KOPT-K1 (cell line): Measurements from ENCODE around the gene SH3PXD2A.

ENCODE experiments used
- H3K27ac ChIP-seq: fragments of 200-600 bp; sonication (generic); 2 replicates; pipeline ENCODE4 v1.5.1; 2016; ENCODE audit warnings: antibody characterized with exemption, mild to moderate bottlenecking, low read depth, low read length; ENCODE audit not compliant: poor library complexity, severe bottlenecking
- H3K36me3 ChIP-seq: fragments of 200-600 bp; sonication (generic); 2 replicates; pipeline ENCODE4 v1.5.1; 2017; ENCODE audit warnings: antibody characterized with exemption, mild to moderate bottlenecking, low read length, moderate library complexity; ENCODE audit not compliant: insufficient read depth
- H3K9me3 ChIP-seq: fragments of 200-600 bp; sonication (generic); 2 replicates; pipeline ENCODE4 v1.5.1; 2017; ENCODE audit warnings: antibody characterized with exemption, low read length, mild to moderate bottlenecking; ENCODE audit not compliant: insufficient read depth, poor library complexity, severe bottlenecking

Gene SH3PXD2A

GRCh38 chr10:103727546-103727963 is 127.8 kb downstream of the SH3PXD2A start:
- H3K9me3 ChIP-seq: no peaks in the 10 kb centered on the region
- no peaks in the 10 kb centered on the region for H3K36me3 ChIP-seq
- H3K27ac ChIP-seq: no peak overlapping the region

- Histone ChIP-seq H3K27ac (no peak overlapping the region), H3K9me3 (no peaks in the 10 kb centered on the region), H3K36me3 (no peaks in the 10 kb centered on the region)
Measured at GRCh38 chr10:103726637-103727036, 128.7 kb downstream of the SH3PXD2A start.

- H3K36me3 ChIP-seq: no peaks in the 10 kb centered on the region
- no peaks in the 10 kb centered on the region for H3K9me3 ChIP-seq
- H3K27ac ChIP-seq: no peak overlapping the region
Measured at GRCh38 chr10:103725242-103725641, 130.1 kb downstream of the SH3PXD2A start.

- Histone ChIP-seq H3K36me3 (no peaks in the 10 kb centered on the region), H3K9me3 (no peaks in the 10 kb centered on the region), H3K27ac (no peak overlapping the region)
Measured at GRCh38 chr10:103724771-103725170, 130.6 kb downstream of the SH3PXD2A start.

- Histone ChIP-seq H3K9me3 (no peaks in the 10 kb centered on the region), H3K36me3 (no peaks in the 10 kb centered on the region), H3K27ac (no peak overlapping the region)
Measured at GRCh38 chr10:103724074-103724473, 131.3 kb downstream of the SH3PXD2A start.

- Histone ChIP-seq H3K9me3 (no peaks in the 10 kb centered on the region), H3K36me3 (no peaks in the 10 kb centered on the region), H3K27ac (no peak overlapping the region)
Measured at GRCh38 chr10:103723557-103723956, 131.8 kb downstream of the SH3PXD2A start.

- no peaks in the 10 kb centered on the region for H3K9me3 ChIP-seq
- no peaks in the 10 kb centered on the region for H3K36me3 ChIP-seq
- no peak overlapping the region for H3K27ac ChIP-seq
Measured at GRCh38 chr10:103722632-103723031, 132.7 kb downstream of the SH3PXD2A start.

- Histone ChIP-seq H3K27ac (no peak overlapping the region), H3K9me3 (no peaks in the 10 kb centered on the region), H3K36me3 (no peaks in the 10 kb centered on the region)
Measured at GRCh38 chr10:103720964-103721335, 134.4 kb downstream of the SH3PXD2A start.

- no peak overlapping the region for H3K27ac ChIP-seq
- no peaks in the 10 kb centered on the region for H3K9me3 ChIP-seq
- no peaks in the 10 kb centered on the region for H3K36me3 ChIP-seq
Measured at GRCh38 chr10:103720328-103720963, 134.9 kb downstream of the SH3PXD2A start.

- H3K27ac ChIP-seq: no peak overlapping the region
- H3K36me3 ChIP-seq: no peaks in the 10 kb centered on the region
- no peaks in the 10 kb centered on the region for H3K9me3 ChIP-seq
Measured at GRCh38 chr10:103719036-103719435, 136.3 kb downstream of the SH3PXD2A start.

GRCh38 chr10:103718247-103718620 is 137.1 kb downstream of the SH3PXD2A start:
- Histone ChIP-seq H3K27ac (no peak overlapping the region), H3K9me3 (no peaks in the 10 kb centered on the region), H3K36me3 (no peaks in the 10 kb centered on the region)

- H3K9me3 ChIP-seq: no peaks in the 10 kb centered on the region
- H3K36me3 ChIP-seq: no peaks in the 10 kb centered on the region
- H3K27ac ChIP-seq: no peak overlapping the region
Measured at GRCh38 chr10:103717341-103718246, 137.8 kb downstream of the SH3PXD2A start.

- Histone ChIP-seq H3K27ac (no peak overlapping the region), H3K36me3 (no peaks in the 10 kb centered on the region), H3K9me3 (no peaks in the 10 kb centered on the region)
Measured at GRCh38 chr10:103716206-103717160, 138.9 kb downstream of the SH3PXD2A start.

- Histone ChIP-seq H3K27ac (no peak overlapping the region), H3K9me3 (no peaks in the 10 kb centered on the region), H3K36me3 (no peaks in the 10 kb centered on the region)
Measured at GRCh38 chr10:103715430-103715829, 139.9 kb downstream of the SH3PXD2A start.
